ENCODE measurements around the gene SLC16A6.
"Not testable (repeated sequence)": the region's sequence is repeated elsewhere in the genome, so short reads cannot be mapped to it uniquely, and the experiment has no call there.

SLC16A6 gene

DNA sequence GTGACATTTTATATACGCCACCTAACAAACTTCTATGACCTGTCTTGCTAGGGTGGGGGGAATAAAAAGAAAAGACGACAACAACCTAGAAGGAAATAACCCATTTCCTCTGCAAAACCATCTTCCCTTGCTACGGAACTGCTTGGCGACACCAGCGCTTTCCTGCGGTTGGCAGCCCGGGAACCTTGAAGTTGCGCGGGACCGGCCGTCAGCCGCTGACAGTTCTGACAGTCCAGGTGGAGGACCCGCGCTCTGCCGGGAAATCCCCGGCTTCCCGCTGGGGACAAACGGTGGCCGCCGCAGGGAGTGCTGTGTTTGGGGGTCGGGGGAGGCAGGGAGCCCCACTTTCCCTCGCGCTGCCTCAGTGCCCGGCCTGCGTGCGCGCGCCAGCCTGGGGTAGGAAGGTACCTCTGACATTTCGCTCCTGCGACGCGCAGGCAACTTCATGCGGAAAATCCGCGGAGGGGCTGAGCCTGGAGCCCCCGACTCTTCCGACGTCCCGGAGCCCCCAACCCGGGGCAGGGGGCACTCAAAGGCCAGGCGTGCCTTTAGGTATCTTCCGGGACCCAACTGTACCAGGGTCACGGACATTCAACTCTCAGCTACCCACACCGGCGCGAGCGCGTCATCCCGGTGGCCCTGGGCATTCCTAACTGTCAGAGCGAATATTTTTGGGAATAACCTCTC, 516 bp downstream of the SLC16A6 start:
- DNase-seq (ENCODE audit: low read depth) = no peak

- no peak for DNase-seq (ENCODE audit: low read depth)
These were observed 1.0 kb downstream of the SLC16A6 start for GRCh38 chr17:68289936-68290267.

GRCh38 chr17:68289473-68289872, 1.5 kb downstream of the SLC16A6 start:
- DNase-seq (ENCODE audit: low read depth) = no peak

- DNase-seq (ENCODE audit: low read depth) = no peak
These were observed 2.1 kb downstream of the SLC16A6 start for GRCh38 chr17:68288804-68289203.

GRCh38 chr17:68288375-68288774, 2.6 kb downstream of the SLC16A6 start:
- DNase-seq (ENCODE audit: low read depth) = no peak

GRCh38 chr17:68281965-68282364, 9.0 kb downstream of the SLC16A6 start:
- not testable (repeated sequence) for DNase-seq (ENCODE audit: low read depth)

GRCh38 chr17:68277807-68278206, 13.1 kb downstream of the SLC16A6 start:
- no peak for DNase-seq (ENCODE audit: low read depth)

DNA sequence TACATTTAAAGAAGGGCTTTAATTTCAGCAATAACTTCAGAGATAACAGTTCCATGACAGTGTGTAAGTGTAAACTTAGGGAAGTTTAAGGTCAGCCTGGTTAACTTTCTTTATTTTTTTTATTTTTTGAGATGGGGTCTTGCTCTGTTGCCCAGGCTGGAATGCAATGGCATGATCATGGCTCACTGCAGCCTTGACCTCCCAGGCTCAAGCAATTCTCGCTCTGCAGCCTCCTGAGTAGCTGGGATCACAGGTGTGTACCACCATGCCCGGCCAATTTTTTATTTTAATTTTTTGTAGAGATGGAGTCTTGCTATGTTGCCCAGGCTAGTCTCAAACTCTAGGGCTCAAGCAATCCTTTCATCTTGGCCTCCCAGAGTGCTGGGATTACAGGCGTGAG, 14.6 kb downstream of the SLC16A6 start:
- not testable (repeated sequence) for DNase-seq (ENCODE audit: low read depth)

DNA sequence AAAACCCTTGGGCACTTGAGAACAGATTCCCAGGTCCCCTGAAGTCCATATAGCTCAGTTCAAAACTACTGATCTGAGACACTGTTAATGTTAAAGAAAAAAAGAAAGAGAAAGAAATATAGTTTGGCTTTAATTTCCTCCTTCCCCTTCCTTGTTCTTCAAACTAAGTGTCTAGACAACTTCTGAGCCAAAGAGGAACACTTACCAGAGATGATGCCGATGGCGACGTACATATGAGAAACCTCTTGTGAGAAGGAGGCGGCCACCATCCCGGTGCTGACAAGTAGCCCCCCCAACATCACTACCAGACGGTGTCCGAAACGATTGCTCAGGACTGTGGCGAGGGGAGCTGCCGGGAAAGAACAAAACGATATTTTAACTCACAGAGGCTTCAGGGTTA, 17.2 kb downstream of the SLC16A6 start:
- no peak for DNase-seq (ENCODE audit: low read depth)

- peak; percentile 78 for DNase-seq (ENCODE audit: low read depth)
These were observed 25.1 kb downstream of the SLC16A6 start for GRCh38 chr17:68265833-68266232.

GRCh38 chr17:68263101-68263681, 27.7 kb downstream of the SLC16A6 start:
- peak; percentile 23 for DNase-seq (ENCODE audit: low read depth)

- not testable (repeated sequence) for DNase-seq (ENCODE audit: low read depth)
These were observed 28.5 kb downstream of the SLC16A6 start for GRCh38 chr17:68262467-68262866.

DNA sequence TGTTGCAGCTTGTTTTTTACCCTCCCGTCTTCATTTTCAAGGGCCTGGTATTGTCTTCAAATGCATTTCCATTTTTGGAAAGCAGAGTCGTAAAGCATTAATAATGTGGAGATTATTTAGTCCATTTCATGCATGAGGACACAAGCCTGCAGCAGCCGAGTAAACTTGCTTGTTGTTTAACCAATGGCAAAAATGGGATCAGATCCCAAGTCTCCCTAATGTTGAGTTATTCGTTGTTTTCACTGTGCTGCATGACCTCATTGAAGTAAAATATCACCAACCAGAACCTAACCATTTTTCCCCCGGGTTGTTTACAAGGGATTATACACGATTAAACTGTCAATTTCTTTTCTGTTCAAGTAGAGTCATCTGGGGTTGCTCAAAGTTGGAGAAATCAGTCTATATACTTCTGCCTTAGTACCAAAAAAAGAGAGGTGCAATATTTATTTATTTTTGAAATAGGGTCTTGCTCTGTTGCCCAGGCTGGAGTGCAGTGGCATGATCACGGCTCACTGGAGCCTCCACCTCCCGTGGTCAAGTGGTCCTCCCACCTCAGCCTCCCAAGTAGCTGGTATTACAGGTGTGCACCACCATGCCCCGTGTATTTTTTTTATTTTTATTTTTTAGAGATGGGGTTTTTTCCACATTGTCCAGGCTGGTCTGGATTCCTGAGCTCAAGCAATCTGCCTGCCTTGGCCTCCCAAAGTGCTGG, 30.7 kb downstream of the SLC16A6 start:
- DNase-seq (ENCODE audit: low read depth) = no peak

DNA sequence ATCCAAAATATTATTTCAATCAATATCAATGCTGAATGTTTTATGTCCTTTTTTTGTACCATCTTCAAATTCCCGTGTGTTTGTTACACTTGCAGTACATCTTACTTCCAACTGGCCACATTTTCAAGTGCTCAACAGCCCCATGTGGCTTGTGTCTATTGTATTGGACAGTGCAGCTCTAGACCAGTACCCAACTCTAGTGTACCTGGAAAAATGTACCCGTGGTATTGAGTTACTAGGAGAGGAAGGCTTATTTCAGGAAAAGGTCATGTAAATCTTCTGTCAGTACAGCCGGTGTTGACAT, 31.3 kb downstream of the SLC16A6 start:
- not testable (repeated sequence) for DNase-seq (ENCODE audit: low read depth)

DNA sequence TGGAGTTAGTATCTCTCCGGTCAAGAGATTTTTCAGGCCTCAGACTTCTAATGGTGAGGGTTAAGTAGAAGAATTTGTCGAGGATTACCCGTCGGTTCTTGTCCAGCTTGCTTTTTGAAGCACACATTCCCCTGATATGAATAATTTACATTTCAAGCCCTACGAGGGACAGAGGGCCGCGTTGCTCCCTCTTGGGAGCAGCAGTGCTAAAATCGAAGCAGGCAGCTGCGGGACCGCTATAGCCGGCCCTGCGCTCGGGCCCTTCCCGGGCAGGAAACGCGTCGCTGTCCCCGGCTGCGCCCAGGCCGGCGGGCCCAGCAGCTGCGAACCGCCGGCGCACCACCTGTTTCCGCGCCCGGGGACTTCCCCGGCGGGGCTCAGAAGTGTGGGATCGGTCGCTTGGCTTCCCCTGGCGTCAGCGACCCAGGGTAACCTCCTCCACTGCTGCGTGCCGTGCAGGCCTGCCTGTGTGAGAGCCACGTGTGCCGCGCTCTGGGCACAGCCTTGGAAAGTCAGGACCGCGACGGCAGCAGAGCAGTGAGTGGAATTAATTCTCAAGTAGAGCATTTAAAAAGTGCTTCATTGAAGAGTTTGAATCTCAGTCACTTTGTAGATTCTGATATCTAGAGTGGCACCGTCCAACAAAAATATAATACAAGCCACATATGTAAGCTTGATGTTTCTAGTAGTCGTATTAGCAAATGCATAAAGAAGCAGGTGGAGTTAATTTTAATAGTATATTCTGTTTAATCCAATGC, 31.9 kb downstream of the SLC16A6 start:
- peak; percentile 14 for DNase-seq (ENCODE audit: low read depth)

DNA sequence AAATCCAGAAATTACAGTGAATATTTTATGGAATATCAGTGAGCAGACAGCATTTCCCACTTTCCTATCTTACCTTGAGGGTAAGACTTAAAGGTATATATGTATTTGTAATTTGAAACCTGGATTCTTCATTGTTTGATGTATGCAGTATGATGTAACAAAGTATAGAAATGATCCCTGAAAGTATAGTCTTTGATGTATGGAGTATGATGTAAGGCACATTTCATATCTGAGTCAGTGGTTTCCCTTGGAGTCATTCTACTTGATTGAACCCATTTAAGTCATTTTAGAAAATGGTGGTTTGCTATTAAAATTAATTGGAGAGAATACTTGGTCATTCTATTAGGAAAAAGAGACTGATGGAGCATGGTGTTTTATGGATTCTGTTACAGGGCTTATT, 33.0 kb downstream of the SLC16A6 start:
- no peak for DNase-seq (ENCODE audit: low read depth)

DNA sequence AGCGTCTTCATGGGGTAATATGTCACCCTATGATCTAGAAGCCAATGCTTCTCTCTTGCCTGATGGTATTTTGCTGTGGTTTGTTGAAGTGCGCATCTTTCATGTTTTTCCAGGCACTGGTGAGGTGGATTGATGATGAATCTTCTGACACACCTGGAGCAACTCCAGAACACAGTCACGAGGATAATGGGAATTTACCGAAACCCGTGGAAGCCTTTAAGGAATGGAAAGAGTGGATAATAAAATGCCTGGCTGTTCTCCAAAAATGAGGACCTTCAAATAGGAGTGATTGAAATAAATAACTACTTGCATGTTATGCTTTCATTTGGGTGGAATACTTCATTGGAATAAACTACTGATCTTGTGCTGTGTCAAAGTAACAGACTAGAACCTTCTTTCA, 34.2 kb downstream of the SLC16A6 start:
- DNase-seq (ENCODE audit: low read depth) = not testable (repeated sequence)

DNA sequence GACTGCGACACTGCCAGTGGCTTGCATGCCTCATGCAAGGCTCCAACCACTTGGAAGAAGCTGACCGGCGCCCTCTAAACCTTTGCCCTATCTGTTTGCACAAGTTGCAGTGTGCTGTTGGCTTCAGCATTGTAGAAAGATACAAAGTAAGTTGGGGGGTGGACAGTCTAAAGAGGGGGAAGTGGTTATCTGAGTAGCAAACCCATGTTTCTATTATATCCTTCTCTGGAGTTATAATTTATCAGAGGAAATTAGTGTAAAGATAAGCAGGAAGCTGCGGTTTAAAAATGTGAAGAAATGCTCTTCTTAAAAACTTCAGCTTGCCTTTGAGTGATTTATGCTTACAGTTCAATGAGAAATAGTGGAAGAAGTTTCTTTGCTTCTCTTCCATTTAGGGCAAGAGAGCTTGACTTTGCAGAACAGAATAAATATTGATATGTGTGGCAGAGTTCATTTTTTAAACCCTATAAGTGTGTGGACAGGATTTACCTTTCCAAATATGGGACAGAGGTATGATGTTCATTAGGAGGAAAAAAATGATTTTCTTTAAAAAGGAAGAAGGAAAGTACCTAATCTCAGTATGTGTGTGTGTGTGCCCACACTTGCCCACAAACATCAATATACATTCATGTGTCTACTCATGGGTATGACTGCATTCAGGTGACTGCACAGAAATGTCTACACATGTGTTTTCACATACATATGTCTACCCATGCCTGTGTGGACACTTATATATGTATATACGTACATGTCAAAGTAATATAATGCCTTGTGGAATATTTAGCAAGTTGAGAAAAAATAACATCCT, 35.0 kb downstream of the SLC16A6 start:
- DNase-seq (ENCODE audit: low read depth) = peak; percentile 19

- no peak for DNase-seq (ENCODE audit: low read depth)
These were observed 35.8 kb downstream of the SLC16A6 start for GRCh38 chr17:68255151-68255550.

- DNase-seq (ENCODE audit: low read depth) = not testable (repeated sequence)
These were observed 37.5 kb downstream of the SLC16A6 start for GRCh38 chr17:68253426-68253825.

- no peak for DNase-seq (ENCODE audit: low read depth)
These were observed 41.6 kb downstream of the SLC16A6 start for GRCh38 chr17:68249354-68249765.

GRCh38 chr17:68248891-68249290, 42.0 kb downstream of the SLC16A6 start:
- no peak for DNase-seq (ENCODE audit: low read depth)
